Activated T-helper 1 cell treated with anti-CD3 and anti-CD28 coated beads, Interleukin-12 subunit alpha, Interleukin-12 subunit beta, Interleukin-2, Interleukin-4 antibody, amounts not matched to agents 30 ng/mL and 10 ng/mL and 1 ng/mL, durations not matched to agents 14 hours and 24 hours and 36 hours (primary cell): Measurements from ENCODE around the gene ESF1. TPM values are rescaled to one million over a fixed set of nuclear protein-coding genes. Genes with fewer than 3 reads are reported as not detected.
"Not testable (repeated sequence)": the region's sequence is repeated elsewhere in the genome, so short reads cannot be mapped to it uniquely, and the experiment has no call there.

Source experiments
- DNase-seq: peaks from one replicate; pipeline ENCODE4 v3.0.0; 2021; ENCODE audit warnings: low spot score
- H3K27ac Mint-ChIP-seq: one replicate; pipeline ENCODE4 v1.8.0; 2021; ENCODE audit warnings: mild to moderate bottlenecking, mixed read lengths
- H3K27me3 Mint-ChIP-seq: one replicate; pipeline ENCODE4 v1.8.0; 2022; ENCODE audit warnings: mild to moderate bottlenecking, moderate library complexity, mixed read lengths; ENCODE audit not compliant: insufficient read depth
- H3K36me3 Mint-ChIP-seq: one replicate; pipeline ENCODE4 v1.8.0; 2021; ENCODE audit warnings: low read depth, mixed read lengths
- H3K4me1 Mint-ChIP-seq: one replicate; pipeline ENCODE4 v1.8.0; 2021; ENCODE audit warnings: low read depth, mixed read lengths
- H3K4me3 Mint-ChIP-seq: one replicate; pipeline ENCODE4 v1.8.0; 2021; ENCODE audit warnings: mild to moderate bottlenecking, moderate library complexity, mixed read lengths
- H3K9me3 Mint-ChIP-seq: one replicate; pipeline ENCODE4 v1.8.0; 2021; ENCODE audit warnings: mixed read lengths
- intact Hi-C: fragments of 100-400 bp; cut with micrococcal nuclease; formaldehyde crosslinking; loops from one replicate; pipeline ENCODE4 v1.15.1; 2024
- total RNA-seq: library from RNA; stranded (reverse); gene quantifications from 2 replicates; pipeline ENCODE4 v1.2.3, GENCODE V29; 2022

The ESF1 gene
- total RNA-seq, 1 donor from 2014 or later: 30.3 TPM

DNA sequence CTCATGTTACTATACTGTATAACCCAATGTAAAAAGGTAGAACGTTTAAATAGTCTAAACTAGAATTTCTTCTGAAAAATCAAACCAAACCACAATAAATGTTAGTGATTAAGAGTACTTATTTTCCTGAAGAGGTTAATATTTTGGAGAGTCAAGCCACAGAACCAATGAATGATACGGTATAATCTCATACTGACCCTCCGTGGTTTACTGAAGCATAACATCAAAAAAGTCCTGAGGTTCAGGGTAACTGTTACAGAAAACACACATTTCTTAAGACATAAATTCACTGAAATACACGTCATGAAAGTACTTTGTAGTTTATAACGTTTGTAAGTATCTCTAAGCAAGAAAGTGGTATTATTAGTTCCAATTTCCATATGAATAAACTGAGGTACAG lies 28.9 kb downstream of the ESF1 start:
- Mint-ChIP-seq H3K4me3 (no peak overlapping the region), H3K27ac (no peak overlapping the region), H3K27me3 (no peaks in the 10 kb centered on the region), H3K36me3 (peaks cover 16% of the 10 kb centered on the region), H3K4me1 (no peaks in the 10 kb centered on the region), H3K9me3 (no peaks in the 10 kb centered on the region)
- intact Hi-C loops: no loop called here
- no peak for DNase-seq

DNA sequence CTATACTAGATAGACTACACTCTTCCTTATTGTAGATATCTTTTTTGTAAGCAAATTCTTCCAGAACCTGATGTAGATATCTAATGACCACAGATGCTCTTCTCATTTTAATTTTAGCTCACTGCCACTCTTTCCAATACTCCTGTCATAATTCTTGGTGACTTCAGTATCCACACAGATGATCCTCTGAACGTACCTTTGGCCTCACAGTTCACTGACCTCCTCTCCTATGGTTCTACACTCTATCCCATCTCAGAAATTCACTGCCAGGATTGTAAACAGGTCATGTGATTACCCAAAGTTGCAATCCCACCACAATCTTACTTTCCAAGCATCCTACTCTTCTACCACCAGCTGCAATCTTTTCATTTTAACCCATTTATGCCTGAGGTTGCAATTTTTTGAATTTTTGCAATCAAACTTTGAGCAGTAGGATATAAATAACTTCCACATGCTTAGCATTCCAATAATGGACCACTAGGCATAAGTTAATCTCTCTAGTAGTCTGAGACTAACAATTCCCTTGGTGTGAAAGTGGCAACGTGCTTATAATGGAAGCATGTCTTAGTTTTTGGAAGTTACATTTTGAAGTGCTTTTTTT lies 31.2 kb downstream of the ESF1 start:
- H3K27me3 Mint-ChIP-seq: no peaks in the 10 kb centered on the region
- no peaks in the 10 kb centered on the region for H3K9me3 Mint-ChIP-seq
- intact Hi-C loops: no loop called here
- H3K4me3 Mint-ChIP-seq: no peak overlapping the region
- no peak for DNase-seq
- H3K4me1 Mint-ChIP-seq: no peaks in the 10 kb centered on the region
- no peak overlapping the region for H3K27ac Mint-ChIP-seq
- peaks cover 13% of the 10 kb centered on the region for H3K36me3 Mint-ChIP-seq

DNA sequence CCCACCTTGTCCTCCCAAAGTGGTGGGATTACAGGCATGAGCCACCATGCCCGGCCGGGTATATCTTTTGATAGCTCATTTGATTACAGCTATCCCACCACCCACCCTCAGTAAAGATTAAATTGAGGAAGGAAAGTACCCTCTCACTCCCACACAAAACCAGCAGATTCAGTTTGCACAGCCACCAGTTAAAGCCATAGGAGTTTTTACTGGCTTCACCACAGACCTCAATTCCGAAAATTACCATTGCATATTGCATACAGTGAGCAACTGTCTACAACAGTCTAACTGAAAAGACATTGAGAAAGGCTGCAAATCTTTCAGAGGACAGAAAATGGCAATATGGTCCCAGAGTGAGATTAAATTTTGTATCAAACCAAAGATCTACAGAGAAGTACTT lies 34.9 kb downstream of the ESF1 start:
- Mint-ChIP-seq H3K27me3 (no peaks in the 10 kb centered on the region), H3K36me3 (peaks cover 11% of the 10 kb centered on the region), H3K4me3 (no peak overlapping the region), H3K4me1 (no peaks in the 10 kb centered on the region), H3K27ac (no peak overlapping the region), H3K9me3 (no peaks in the 10 kb centered on the region)
- intact Hi-C loops: no loop called here
- no peak for DNase-seq

DNA sequence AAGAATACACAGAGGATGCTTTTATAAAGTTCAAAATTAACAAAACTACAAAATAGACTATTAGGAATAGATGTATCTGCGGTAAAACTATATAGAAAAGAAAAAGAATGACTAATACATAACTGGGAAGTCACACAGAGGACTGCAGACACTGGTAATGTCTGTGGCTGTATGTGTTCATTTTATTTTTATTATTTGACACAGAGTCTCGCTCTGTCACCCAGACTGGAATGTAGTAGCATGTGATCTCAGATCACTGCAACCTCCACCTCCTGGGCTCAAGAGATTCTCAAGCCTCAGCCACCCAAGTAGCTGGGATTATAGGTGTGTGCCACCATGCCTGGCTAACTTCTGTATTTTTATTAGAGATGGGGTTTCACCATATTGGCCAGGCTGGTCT lies 38.9 kb downstream of the ESF1 start:
- intact Hi-C loops: no loop called here
- H3K27ac Mint-ChIP-seq: no peak overlapping the region
- no peaks in the 10 kb centered on the region for H3K27me3 Mint-ChIP-seq
- peaks cover 10% of the 10 kb centered on the region for H3K4me1 Mint-ChIP-seq
- no peak for DNase-seq
- no peak overlapping the region for H3K4me3 Mint-ChIP-seq
- H3K36me3 Mint-ChIP-seq: peaks cover 26% of the 10 kb centered on the region
- H3K9me3 Mint-ChIP-seq: peaks cover 9% of the 10 kb centered on the region

DNA sequence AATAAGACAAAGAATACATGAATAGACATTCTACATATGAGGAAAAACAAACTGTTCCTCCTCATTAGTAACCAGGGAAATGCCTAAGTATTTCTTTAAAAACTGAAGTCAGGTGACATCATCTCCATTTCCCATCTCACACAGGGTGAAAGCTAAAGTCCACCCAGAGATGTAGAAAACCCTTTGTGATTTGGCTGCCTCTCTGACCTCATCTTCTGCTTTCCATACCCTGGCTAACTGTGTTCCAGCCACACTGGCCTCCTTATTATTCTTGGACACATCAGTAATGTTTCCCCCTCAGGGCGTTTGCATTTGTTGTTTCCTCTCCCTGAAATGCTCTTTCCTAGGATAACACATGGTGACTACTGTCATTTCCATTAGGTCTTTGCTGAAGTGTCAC lies 40.4 kb downstream of the ESF1 start:
- DNase-seq: no peak
- H3K27ac Mint-ChIP-seq: no peak overlapping the region
- peaks cover 15% of the 10 kb centered on the region for H3K9me3 Mint-ChIP-seq
- H3K4me1 Mint-ChIP-seq: peaks cover 11% of the 10 kb centered on the region
- peaks cover 30% of the 10 kb centered on the region for H3K36me3 Mint-ChIP-seq
- no peak overlapping the region for H3K4me3 Mint-ChIP-seq
- intact Hi-C loops: no loop called here
- no peaks in the 10 kb centered on the region for H3K27me3 Mint-ChIP-seq

DNA sequence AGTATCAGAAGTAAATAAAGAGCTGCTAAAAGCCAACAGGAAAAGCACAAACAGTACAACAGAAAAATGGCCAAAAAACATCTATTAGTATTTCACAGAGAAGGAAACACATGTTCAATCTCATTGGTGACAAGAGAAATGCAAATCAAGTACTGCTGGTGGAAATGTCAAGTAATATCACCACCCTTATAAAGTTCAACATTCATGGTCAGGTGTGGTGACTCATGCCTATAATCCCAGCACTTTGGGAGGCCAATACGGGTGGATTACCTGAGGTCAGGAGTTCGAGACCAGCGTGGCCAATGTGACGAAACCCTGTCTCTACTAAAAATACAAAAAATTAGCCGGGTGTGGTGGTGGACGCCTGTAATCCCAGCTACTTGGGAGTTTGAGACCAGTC lies 42.8 kb downstream of the ESF1 start:
- intact Hi-C loops: no loop called here
- no peak for DNase-seq
- Mint-ChIP-seq H3K4me3 (no peak overlapping the region), H3K27me3 (no peaks in the 10 kb centered on the region), H3K9me3 (peaks cover 15% of the 10 kb centered on the region), H3K27ac (peak overlapping the region; percentile 31), H3K36me3 (peaks cover 32% of the 10 kb centered on the region), H3K4me1 (peaks cover 11% of the 10 kb centered on the region)

DNA sequence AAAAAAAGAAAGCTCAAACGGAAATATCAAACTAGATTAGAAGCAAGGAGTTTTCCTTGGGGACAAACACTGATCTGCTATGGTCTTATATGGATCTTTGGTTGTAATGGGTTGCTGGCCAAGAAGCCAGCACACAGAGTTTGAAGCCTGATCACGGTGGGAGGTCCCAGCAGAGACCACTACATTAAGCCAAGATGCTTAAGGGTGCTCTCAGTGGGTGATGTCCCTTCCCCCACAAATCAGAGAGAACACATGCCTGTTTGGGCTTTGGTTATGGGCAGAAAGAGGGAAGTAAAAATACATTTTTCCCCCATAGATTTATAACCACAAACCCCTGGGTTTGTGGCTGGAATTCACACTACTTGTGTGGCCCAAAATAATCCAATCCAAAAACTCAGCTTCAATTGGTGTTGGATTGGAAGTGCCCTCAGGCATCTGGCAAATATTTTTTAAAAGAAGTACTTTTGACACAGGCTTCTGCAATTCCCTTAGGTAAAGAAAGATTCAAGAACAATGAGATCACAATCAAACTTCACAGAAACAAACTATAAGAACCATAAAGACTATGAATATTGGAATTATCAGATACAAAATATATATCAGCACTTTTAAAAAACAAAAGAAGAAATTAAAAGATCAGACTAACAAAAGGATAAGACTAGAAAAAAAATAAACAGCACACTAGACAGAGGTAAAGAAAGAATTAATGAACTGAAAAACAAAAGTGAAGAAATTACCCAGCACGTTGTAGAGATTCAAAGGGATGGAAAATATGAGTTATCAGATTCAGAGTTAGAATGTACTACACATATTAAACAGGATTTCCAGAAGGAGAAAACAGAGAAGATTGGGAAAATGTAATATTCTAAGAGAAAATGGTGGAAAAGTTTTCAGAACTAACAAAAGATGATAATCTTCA lies 44.7 kb downstream of the ESF1 start:
- Mint-ChIP-seq H3K36me3 (peaks cover 34% of the 10 kb centered on the region), H3K9me3 (peaks cover 15% of the 10 kb centered on the region), H3K4me1 (peaks cover 11% of the 10 kb centered on the region)

DNA sequence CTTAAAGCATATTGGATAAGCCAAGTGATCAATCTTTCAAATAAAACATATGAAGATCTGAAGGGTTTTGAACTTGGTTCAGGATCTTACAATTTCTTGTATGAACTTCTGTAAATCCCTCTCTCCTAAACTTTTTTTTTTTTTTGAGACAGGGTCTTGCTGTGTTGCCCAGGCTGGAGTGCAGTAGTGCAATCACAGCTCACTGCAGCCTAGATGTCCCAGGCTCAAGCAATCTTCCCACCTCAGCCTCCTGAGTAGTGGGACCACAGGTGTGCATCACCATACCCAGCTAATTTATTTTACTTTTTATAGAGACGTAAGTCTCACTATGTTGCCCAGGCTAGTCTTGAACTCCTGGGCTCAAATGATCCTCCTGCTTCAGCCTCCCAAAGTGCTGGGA lies 46.5 kb downstream of the ESF1 start:
- Mint-ChIP-seq H3K9me3 (peaks cover 15% of the 10 kb centered on the region), H3K4me1 (peaks cover 11% of the 10 kb centered on the region), H3K36me3 (peaks cover 38% of the 10 kb centered on the region)
- intact Hi-C loops, H3K27ac Mint-ChIP-seq, H3K4me3 Mint-ChIP-seq, H3K27me3 Mint-ChIP-seq, DNase-seq: not testable (repeated sequence)

More for the DNA sequence above, 44.7 kb downstream of the ESF1 start:
- Mint-ChIP-seq H3K27ac (no peak overlapping the region), H3K27me3 (no peaks in the 10 kb centered on the region), H3K4me3 (no peak overlapping the region)
- intact Hi-C loops: no loop called here
- DNase-seq: no peak

DNA sequence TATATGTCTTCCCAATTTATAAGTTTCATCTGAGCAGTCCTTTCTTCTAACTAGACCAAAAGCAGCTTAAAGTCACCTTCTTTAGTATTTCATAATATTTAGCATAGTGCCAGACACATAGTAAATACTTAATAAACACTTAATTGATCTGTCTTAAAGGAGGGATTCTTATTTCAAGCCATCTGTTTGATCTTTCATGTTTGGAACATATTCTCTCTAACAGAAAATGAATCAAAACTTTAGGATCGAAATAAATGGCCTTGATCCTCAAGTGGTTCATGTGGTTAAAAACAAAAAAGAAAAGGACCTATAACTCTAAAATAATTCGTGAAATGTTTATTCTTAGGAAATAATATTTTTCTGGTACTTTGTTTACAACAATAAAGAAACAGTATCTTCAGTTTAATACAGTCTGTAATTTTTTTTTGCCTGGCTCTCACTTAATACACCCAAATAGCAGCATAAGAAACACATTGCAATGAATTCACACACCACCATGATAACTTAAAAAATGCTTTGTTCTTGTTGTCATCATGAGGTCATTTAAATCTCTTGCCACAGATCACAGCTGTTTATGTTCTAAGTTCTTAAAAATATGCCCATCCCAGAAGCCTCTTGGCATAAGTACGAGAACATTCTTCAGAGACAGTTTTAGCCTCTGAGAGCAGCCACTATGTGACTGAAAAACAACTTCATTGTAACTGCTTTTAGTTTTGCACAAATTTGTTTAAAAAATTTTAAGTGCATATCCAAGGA lies 48.1 kb downstream of the ESF1 start:
- Mint-ChIP-seq H3K4me3 (no peak overlapping the region), H3K27me3 (no peaks in the 10 kb centered on the region), H3K9me3 (peaks cover 14% of the 10 kb centered on the region), H3K36me3 (peaks cover 41% of the 10 kb centered on the region), H3K27ac (no peak overlapping the region), H3K4me1 (peaks cover 5% of the 10 kb centered on the region)
- no peak for DNase-seq
- intact Hi-C loops: no loop called here

DNA sequence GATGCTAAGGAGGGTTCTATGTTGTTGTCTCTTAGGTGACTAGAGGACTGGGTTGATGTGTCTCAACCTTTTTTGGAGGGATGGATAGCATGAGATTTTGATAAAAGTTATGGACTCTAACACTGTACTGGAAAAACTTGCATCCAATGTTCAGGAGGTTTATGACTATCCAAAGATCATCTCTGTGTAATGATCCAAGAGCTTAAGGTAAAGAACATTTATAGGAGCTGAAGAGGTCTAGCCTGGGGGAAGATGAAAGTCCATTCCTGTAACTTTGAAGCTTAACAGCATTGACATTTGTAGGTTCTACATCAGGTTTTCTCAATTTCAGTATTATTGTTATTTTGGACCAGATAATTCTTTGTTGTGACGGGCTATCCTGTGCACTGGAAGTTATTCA lies 48.9 kb downstream of the ESF1 start:
- H3K9me3 Mint-ChIP-seq: peaks cover 6% of the 10 kb centered on the region
- H3K27me3 Mint-ChIP-seq: no peaks in the 10 kb centered on the region
- H3K36me3 Mint-ChIP-seq: peaks cover 35% of the 10 kb centered on the region
- intact Hi-C loops: no loop called here
- H3K27ac Mint-ChIP-seq: no peak overlapping the region
- no peak overlapping the region for H3K4me3 Mint-ChIP-seq
- peaks cover 1% of the 10 kb centered on the region for H3K4me1 Mint-ChIP-seq
- no peak for DNase-seq

DNA sequence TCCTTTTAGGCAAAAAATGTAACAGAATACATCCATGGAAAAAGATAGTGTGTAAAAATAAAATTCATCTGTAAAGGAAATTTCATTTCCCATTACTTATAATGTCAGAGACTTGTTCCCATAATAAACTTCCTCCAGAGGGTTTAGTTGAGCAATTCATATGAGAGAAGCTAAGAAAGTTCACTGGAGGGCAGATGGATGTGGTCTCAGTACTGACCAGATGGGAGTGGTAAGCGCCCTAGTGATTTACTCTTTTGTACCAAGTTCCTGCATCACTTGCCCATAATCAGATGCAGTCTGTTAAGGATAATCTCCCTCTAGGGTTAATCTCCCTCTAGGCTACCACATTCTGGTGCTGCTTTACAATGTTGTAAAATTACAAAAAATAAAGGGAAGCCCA lies 61.7 kb downstream of the ESF1 start:
- H3K4me3 Mint-ChIP-seq: no peak overlapping the region
- DNase-seq: no peak
- peaks cover 16% of the 10 kb centered on the region for H3K36me3 Mint-ChIP-seq
- no peak overlapping the region for H3K27ac Mint-ChIP-seq
- no peaks in the 10 kb centered on the region for H3K9me3 Mint-ChIP-seq
- no peaks in the 10 kb centered on the region for H3K27me3 Mint-ChIP-seq
- peaks cover 3% of the 10 kb centered on the region for H3K4me1 Mint-ChIP-seq
- intact Hi-C loops: no loop called here

DNA sequence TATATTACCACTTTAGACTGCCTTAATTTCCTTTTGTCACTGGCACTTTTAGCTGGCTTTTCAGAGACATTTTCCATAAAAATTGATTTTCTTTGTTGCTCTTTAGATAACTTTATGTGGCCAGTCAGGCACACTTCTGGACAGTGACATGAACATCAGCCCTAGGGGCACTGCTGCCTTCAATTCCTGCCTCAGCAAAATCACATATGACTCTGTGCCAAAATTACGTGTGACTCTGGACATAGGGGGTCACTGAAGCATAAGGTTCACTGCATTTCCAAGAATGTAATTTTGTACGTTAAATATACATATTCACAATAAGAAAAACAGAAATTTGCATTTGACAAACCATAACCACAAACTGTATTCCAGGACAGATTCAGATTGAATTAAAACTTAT lies 66.5 kb downstream of the ESF1 start:
- H3K27ac Mint-ChIP-seq: no peak overlapping the region
- H3K27me3 Mint-ChIP-seq: no peaks in the 10 kb centered on the region
- no peak for DNase-seq
- peaks cover 5% of the 10 kb centered on the region for H3K4me1 Mint-ChIP-seq
- no peaks in the 10 kb centered on the region for H3K9me3 Mint-ChIP-seq
- intact Hi-C loops: loop anchor here (5.0 kb wide), 1 partner anchor 81 kb away; the partner anchor contains the start of gene TASP1
- H3K36me3 Mint-ChIP-seq: peaks cover 27% of the 10 kb centered on the region
- no peak overlapping the region for H3K4me3 Mint-ChIP-seq

DNA sequence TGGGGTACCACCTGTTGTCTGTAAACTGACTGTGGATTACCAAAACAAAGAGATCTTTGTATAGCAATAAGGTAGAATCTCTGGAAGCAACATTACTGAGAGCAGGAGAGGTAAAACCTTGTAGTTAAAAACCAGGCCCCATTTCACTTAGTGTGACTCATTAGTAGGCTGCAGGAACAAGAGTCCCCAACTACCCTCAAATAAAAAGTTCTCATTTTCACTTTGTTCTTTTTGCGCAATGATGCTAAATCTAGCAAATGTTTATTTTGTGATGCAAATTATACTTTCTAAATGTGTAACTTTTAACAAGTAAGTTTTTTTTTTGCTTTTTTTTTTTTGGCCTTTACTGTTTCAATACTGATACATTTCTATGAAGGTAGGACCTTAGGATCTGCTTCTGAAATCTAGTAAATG lies 67.1 kb downstream of the ESF1 start:
- Mint-ChIP-seq H3K27me3 (no peaks in the 10 kb centered on the region), H3K27ac (no peak overlapping the region), H3K4me1 (peaks cover 5% of the 10 kb centered on the region), H3K4me3 (no peak overlapping the region), H3K36me3 (peaks cover 31% of the 10 kb centered on the region), H3K9me3 (no peaks in the 10 kb centered on the region)
- intact Hi-C loops: loop anchor here (5.0 kb wide), 1 partner anchor 80 kb away; the partner anchor contains the start of gene TASP1
- no peak for DNase-seq
